KBM-7 (cell line): ENCODE results near the gene FGG.

Experiments used
- DNase-seq: peaks from one replicate; pipeline ENCODE4 v3.0.0-alpha.2; 2015
- in situ Hi-C: fragments of 300-500 bp; cut with MboI; formaldehyde crosslinking; loops from 2 replicates; pipeline ENCODE4 v1.14.3; 2020; ENCODE audit warnings: low sequenced_read_pairs, low pct_unique_long_range_greater_than_20kb, mixed read lengths

The FGG gene

DNA sequence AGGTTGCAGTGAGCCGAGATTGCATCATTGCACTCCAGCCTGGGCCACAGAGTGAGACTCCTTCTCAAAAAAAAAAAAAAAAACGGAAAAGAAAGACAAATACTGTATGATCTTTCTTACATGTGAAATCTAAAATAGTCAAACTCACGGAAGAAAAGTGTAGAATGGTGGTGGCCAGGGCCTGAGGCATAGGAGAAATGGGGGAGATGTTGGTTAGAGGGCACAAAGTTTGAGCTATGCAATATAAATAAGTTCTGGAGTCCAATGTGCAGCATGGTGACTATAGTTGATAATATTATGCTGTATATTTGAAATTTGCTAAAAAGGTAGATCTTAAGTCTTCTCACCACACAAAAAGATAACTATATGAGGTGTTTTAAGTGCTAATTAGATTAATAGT lies 20.6 kb downstream of the FGG start:
- no peak for DNase-seq
- in situ Hi-C loops = no loop called here

- in situ Hi-C loops = no loop called here
- DNase-seq = no peak
Measured at GRCh38 chr4:154590329-154591006, 22.0 kb downstream of the FGG start, which contains the start of gene FGA. TSS of gene FGA (minus strand) at chr4:154590742. CDS start at chr4:154590687, 55 bp downstream.

DNA sequence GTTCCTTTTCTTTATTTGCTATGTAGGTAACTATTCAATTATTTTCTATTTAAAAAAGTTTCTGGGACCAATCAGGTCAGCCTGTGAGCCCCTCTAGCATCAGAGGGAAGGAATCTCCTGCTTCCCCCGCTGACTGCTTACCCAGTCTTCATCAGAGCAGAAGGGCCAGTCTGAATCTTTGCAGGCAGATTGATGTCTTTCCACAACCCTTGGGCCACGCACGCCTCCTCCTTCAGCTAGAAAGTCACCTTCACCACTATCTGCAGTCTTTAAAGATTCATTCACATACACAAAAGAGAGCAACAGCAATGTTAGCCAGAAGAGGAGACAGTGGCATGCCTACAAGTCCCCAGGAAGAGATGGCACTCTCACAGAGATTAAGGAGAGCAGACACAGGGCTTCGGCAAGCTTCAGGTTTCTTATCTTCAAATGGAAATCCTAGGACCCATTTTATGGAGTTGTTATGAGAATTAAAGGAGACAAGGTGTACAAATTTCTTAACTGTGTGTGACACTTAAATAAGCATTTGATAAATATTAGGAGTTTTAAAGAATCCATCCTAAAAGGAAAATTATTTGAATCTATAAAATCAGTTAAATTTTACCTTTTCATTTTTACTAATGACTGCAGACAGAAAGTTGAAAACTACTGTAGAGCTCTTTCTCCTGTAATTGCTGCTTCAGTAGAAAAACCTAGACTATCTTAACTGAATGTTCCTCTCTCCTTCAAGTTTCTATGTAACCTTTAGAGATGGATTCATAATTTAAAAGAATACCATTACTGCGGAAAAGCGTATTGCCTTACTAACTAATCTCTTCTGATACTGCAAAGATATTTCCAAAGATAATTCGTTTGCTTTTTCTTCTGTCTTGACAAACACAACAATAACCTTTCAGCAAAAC lies 22.9 kb downstream of the FGG start:
- no peak for DNase-seq
- in situ Hi-C loops = no loop called here

DNA sequence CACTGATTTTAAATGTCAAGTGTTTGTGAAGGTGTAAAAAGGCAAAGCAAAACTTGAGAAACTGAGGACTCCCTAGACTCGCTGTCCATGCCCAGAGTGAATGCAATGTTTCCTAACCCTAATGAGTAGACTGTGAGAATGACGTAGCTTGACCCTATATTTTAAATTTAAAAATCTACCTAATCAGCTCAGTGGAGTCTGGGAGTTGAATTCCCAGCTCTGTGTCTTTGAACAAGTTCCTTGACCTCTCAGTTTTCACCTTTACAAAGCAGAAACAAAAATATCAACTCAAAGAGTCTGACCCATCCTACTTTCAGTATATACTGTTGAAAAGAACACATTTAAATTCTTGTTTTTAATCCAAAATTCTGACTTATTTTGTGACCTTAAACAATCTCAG lies 24.3 kb downstream of the FGG start:
- in situ Hi-C loops = no loop called here
- DNase-seq = no peak

- in situ Hi-C loops = no loop called here
- DNase-seq = no peak
Measured at GRCh38 chr4:154586296-154587033, 26.0 kb downstream of the FGG start.

DNA sequence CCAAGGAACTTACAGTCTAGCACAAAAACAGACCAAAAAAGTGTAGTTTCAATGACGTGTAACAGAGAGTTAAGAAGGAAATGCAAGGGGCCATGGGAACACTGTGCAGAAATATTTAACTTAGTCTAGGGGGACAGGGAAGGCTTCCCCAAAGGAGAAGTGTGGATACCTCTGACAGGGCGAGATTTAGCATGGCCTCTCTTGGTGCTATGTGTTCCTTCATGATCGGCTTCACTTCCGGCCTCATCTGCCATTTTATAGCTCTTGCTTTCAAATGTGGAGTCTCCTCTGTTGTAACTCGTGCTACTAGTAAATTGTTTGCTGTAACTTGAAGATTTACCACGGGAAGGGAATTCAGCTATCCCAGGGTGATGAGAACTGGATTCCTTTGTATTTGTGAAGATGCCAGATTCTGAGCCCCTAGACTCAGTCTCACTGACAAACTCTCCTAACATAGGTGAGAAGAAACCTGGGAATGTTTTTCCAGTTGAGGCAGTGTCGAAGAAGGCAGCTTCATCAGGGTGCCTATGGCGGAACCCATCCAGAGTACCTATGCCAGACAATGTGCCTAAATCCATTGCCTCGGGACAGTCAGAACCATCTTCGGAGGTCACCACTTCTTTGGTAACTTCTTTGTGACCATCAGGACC lies 27.0 kb downstream of the FGG start:
- in situ Hi-C loops = no loop called here
- no peak for DNase-seq

DNA sequence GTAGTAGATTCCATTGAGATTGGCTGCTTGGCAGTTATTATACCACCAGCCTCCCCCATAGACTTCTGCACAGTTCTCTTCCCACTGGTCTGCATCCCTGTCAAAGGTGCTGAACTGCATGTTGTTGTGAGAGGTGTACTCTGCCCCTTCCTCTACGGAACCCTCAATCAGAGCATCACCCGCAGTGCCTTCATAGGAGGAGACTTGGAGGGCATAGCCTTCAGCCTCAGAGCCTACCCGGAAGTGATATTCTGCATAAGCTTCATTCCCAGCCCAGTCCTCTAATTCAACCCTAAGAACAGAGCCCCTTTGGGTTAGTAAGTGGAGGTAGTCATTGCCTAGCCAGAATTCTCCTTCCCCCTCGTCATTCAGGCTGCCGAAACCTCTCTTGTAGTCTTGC lies 28.2 kb downstream of the FGG start:
- no peak for DNase-seq
- in situ Hi-C loops = no loop called here

DNA sequence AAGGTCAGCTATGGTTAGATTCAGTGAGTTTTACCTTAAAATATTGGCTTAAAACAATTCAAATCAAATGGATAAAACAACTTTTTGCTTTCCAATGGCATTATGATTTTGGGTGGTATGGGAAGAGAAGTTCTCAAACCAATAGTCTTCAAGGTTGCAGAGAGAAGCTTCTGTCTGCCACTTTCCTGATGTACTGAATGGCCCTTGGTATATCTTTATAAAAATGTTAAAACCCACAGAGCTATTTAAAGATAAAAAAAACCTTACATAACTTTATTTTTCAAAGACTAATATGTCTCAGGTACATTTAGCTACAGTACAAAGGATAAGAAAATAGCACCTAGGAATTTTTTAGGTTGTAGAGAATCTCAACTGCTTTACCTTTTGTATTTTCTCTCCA lies 28.8 kb downstream of the FGG start:
- in situ Hi-C loops = no loop called here
- DNase-seq = no peak

GRCh38 chr4:154583230-154583629 lies 29.2 kb downstream of the FGG start:
- in situ Hi-C loops = no loop called here
- DNase-seq = no peak

- DNase-seq = no peak
- in situ Hi-C loops = no loop called here
Measured at GRCh38 chr4:154582723-154583122, 29.7 kb downstream of the FGG start.

GRCh38 chr4:154579927-154580326 lies 32.5 kb downstream of the FGG start:
- DNase-seq = no peak
- in situ Hi-C loops = no loop called here

DNA sequence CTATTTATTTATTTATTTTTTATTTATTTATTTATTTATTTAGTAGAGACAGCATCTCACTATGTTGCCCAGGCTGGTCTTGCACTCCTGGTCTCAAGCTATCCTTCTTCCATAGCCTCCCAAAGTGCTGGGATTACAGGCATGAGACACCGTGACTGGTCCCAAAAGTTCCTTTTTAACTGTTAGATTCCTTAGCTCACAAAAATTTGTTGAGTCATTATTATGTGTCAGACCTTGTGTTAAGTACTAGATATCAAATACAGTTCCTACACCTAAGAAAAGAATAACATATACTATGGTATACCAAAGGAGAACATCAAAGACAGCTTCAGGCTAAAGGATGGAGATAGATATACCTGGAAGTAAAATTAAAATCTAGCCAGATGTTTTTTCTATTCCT lies 33.5 kb downstream of the FGG start:
- no peak for DNase-seq
- in situ Hi-C loops = no loop called here

DNA sequence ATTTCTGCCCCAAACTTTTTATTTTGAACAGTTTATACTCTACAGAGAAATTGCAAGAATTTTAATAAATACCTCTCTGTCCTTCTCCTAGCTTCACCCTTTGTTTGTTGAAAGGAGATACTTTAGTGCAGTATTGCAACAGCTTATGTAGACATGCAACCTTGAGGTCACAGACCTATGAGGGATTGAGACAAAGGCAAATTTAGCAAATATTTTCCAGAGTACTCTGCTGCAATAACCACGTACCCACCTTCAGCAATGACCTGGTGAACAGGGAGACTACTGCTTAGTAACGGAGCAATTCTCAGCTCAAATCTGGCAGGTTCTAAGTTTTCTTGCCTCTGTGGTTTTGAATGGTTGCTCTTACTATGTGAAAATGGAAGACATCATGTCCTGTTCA lies 35.1 kb downstream of the FGG start:
- DNase-seq = no peak

DNA sequence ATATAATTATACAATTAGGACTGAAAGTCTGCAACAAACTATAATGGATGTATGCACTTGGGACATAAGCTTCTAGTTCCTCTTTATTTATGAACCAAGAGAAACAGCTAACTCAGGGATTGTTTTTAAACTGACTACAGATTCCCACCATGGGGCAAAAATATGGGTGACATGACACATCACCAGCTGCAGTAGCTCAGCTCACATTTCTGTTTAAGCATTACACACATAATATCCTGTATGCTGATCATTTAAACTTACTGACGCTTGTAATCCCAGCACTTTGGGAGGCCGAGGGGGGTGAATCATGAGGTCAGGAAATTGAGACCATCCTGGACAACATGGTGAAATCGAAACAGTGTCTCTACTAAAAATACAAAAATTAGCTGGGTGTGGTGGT lies 38.1 kb downstream of the FGG start:
- no peak for DNase-seq
- in situ Hi-C loops = no loop called here

More for the DNA sequence above, 35.1 kb downstream of the FGG start:
- in situ Hi-C loops = no loop called here

DNA sequence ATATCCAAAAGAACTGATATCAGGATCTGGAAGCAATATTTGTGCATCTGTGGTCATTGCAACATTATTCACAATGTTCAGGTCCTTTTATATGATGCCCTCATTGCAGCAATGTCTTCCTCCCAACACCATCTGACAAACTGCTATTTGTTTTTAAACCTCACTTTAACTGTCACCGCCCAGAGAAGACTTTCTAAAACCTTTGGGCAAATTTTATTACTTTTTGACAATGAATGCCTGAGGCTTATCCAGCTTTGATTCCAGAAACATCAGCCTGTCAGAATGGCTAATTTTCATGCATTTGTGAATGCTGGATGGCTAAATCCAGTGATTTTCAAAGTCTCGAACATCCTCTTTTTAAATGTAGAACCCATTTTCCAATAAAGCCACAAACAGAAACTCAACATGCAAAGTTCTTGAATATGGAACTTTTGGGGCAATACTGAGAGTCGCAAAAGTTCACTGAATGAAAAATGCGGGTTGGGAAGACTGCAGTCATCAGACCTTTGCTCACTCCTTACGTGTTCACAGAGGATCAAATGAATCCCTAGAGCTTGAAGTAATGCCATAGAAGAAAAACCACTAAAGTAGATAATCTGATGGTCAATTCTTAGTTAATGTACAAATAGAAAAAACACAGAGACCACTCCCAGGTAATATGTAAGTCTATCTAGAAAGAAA lies 39.1 kb downstream of the FGG start:
- in situ Hi-C loops = no loop called here
- no peak for DNase-seq

GRCh38 chr4:154569584-154569983 lies 42.9 kb downstream of the FGG start:
- no peak for DNase-seq
- in situ Hi-C loops = no loop called here

- no peak for DNase-seq
- in situ Hi-C loops = no loop called here
Measured at GRCh38 chr4:154569028-154569427, 43.4 kb downstream of the FGG start.

- DNase-seq = no peak
- in situ Hi-C loops = no loop called here
Measured at GRCh38 chr4:154566639-154567204, 45.7 kb downstream of the FGG start.

DNA sequence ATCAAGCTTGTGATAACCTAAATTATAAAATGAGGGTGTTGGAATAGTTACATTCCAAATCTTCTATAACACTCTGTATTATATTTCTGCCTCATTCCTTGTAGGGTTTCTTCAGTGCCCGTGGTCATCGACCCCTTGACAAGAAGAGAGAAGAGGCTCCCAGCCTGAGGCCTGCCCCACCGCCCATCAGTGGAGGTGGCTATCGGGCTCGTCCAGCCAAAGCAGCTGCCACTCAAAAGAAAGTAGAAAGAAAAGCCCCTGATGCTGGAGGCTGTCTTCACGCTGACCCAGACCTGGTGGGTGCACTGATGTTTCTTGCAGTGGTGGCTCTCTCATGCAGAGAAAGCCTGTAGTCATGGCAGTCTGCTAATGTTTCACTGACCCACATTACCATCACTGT lies 46.8 kb downstream of the FGG start:
- DNase-seq = no peak
- in situ Hi-C loops = no loop called here
